SJSA1 (cell line): Measurements from ENCODE around the gene KRTAP4-1. TPM values are rescaled to one million over a fixed set of nuclear protein-coding genes. Genes with fewer than 3 reads are reported as not detected.

Source experiments
- total RNA-seq: library from RNA; depleted of rRNA; stranded (reverse); fragments of >200 nt; shearing (Covaris generic); gene quantifications from 2 replicates; pipeline ENCODE4 v1.2.3, GENCODE V29; 2014; rRNA removed

The KRTAP4-1 gene
- total RNA-seq, 1 experiment from 2014 or later = not detected

Other genes starting within 250 kb of the KRTAP4-1 start
- gene KRT23, start 247.3 kb downstream of the KRTAP4-1 start, total RNA-seq = not detected in 2 replicates
- not detected in 2 replicates for gene KRT39, start 218.0 kb downstream of the KRTAP4-1 start, total RNA-seq
- gene KRT40, start 200.6 kb downstream of the KRTAP4-1 start, total RNA-seq = not detected in 2 replicates
- gene KRTAP3-3, start 190.7 kb downstream of the KRTAP4-1 start, total RNA-seq = not detected in 2 replicates
- not detected in 2 replicates for gene KRTAP3-2, start 185.0 kb downstream of the KRTAP4-1 start, total RNA-seq
- gene KRTAP3-1, start 175.8 kb downstream of the KRTAP4-1 start, total RNA-seq = not detected in 2 replicates
- gene KRTAP1-5, start 157.7 kb downstream of the KRTAP4-1 start, total RNA-seq = 0.45 and 2.5 TPM in 2 replicates
- not detected in 2 replicates for gene KRTAP1-4, start 154.7 kb downstream of the KRTAP4-1 start, total RNA-seq
- not detected in 2 replicates for gene KRTAP1-3, start 150.0 kb downstream of the KRTAP4-1 start, total RNA-seq
- gene KRTAP1-1, start 143.5 kb downstream of the KRTAP4-1 start, total RNA-seq = not detected in 2 replicates
- not detected in 2 replicates for gene KRTAP2-1, start 137.6 kb downstream of the KRTAP4-1 start, total RNA-seq
- gene KRTAP2-2, start 129.7 kb downstream of the KRTAP4-1 start, total RNA-seq = not detected in 2 replicates
- not detected in 2 replicates for gene KRTAP2-3, start 124.8 kb downstream of the KRTAP4-1 start, total RNA-seq
- not detected in 2 replicates for gene KRTAP2-4, start 119.0 kb downstream of the KRTAP4-1 start, total RNA-seq
- not detected in 2 replicates for gene KRTAP4-7, start 100.8 kb downstream of the KRTAP4-1 start, total RNA-seq
- not detected in 2 replicates for gene KRTAP4-8, start 86.8 kb downstream of the KRTAP4-1 start, total RNA-seq
- not detected in 2 replicates for gene KRTAP4-16, start 82.7 kb downstream of the KRTAP4-1 start, total RNA-seq
- gene KRTAP4-9, start 79.5 kb downstream of the KRTAP4-1 start, total RNA-seq = not detected in 2 replicates
- gene KRTAP4-11, start 66.5 kb downstream of the KRTAP4-1 start, total RNA-seq = not detected in 2 replicates
- gene KRTAP4-12, start 60.7 kb downstream of the KRTAP4-1 start, total RNA-seq = not detected in 2 replicates
- not detected in 2 replicates for gene KRTAP4-6, start 44.4 kb downstream of the KRTAP4-1 start, total RNA-seq
- not detected in 2 replicates for gene KRTAP4-5, start 35.1 kb downstream of the KRTAP4-1 start, total RNA-seq
- not detected in 2 replicates for gene KRTAP4-4, start 24.2 kb downstream of the KRTAP4-1 start, total RNA-seq
- gene KRTAP4-3, start 16.7 kb downstream of the KRTAP4-1 start, total RNA-seq = not detected in 2 replicates
- gene KRTAP4-2, start 6.7 kb downstream of the KRTAP4-1 start, total RNA-seq = not detected in 2 replicates
- gene KRTAP9-1, start 5.0 kb upstream of the KRTAP4-1 start, total RNA-seq = not detected in 2 replicates
- gene KRTAP9-2, start 41.7 kb upstream of the KRTAP4-1 start, total RNA-seq = not detected in 2 replicates
- not detected in 2 replicates for gene KRTAP9-3, start 47.5 kb upstream of the KRTAP4-1 start, total RNA-seq
- not detected in 2 replicates for gene KRTAP9-8, start 53.1 kb upstream of the KRTAP4-1 start, total RNA-seq
- not detected in 2 replicates for gene KRTAP9-4, start 64.8 kb upstream of the KRTAP4-1 start, total RNA-seq
- gene KRTAP9-9, start 70.5 kb upstream of the KRTAP4-1 start, total RNA-seq = not detected in 2 replicates
- not detected in 2 replicates for gene KRTAP9-6, start 80.5 kb upstream of the KRTAP4-1 start, total RNA-seq
- gene KRTAP9-7, start 90.8 kb upstream of the KRTAP4-1 start, total RNA-seq = not detected in 2 replicates
- gene KRTAP29-1, start 117.9 kb upstream of the KRTAP4-1 start, total RNA-seq = not detected in 2 replicates
- not detected in 2 replicates for gene KRTAP16-1, start 124.4 kb upstream of the KRTAP4-1 start, total RNA-seq
- not detected in 2 replicates for gene KRTAP17-1, start 130.8 kb upstream of the KRTAP4-1 start, total RNA-seq
- gene KRT33A, start 165.9 kb upstream of the KRTAP4-1 start, total RNA-seq = not detected in 2 replicates
- gene KRT33B, start 184.9 kb upstream of the KRTAP4-1 start, total RNA-seq = 0.21 and 0.72 TPM in 2 replicates
- gene KRT34, start 197.4 kb upstream of the KRTAP4-1 start, total RNA-seq = 0.84 and 1.6 TPM in 2 replicates
- not detected in 2 replicates for gene KRT31, start 212.7 kb upstream of the KRTAP4-1 start, total RNA-seq
- gene KRT37, start 239.7 kb upstream of the KRTAP4-1 start, total RNA-seq = not detected in 2 replicates